HepG2 (cell line): Measurements from ENCODE around the gene SRR. TPM values are rescaled to one million over a fixed set of nuclear protein-coding genes. Genes with fewer than 3 reads are reported as not detected.

ENCODE experiments used
- CREBL2 ChIP-seq: sonication (generic); formaldehyde crosslinking; IDR thresholded peaks from 2 replicates; pipeline ENCODE4 v1.8.1; 2023; ENCODE audit warnings: missing genetic modification reagents, mild to moderate bottlenecking, borderline replicate concordance
- FUBP1 ChIP-seq: sonication (generic); formaldehyde crosslinking; IDR thresholded peaks from 2 replicates; pipeline ENCODE4 v1.5.1; 2020; ENCODE audit warnings: missing genetic modification reagents, mild to moderate bottlenecking, borderline replicate concordance
- HOMEZ ChIP-seq: IDR thresholded peaks from 2 replicates; pipeline ENCODE4 v1.6.1; 2016; ENCODE audit warnings: low read depth
- KLF13 ChIP-seq: sonication (generic); formaldehyde crosslinking; IDR thresholded peaks from 2 replicates; pipeline ENCODE4 v1.4.0; 2020; ENCODE audit warnings: mild to moderate bottlenecking, missing genetic modification reagents
- KLF15 ChIP-seq: sonication (generic); formaldehyde crosslinking; IDR thresholded peaks from 2 replicates; pipeline ENCODE4 v1.8.1; 2023; ENCODE audit warnings: borderline replicate concordance, mild to moderate bottlenecking, inconsistent platforms, missing genetic modification reagents, mixed read lengths
- PPARG ChIP-seq: conservative IDR thresholded peaks from 2 replicates; pipeline ENCODE4 v1.6.1; 2016; ENCODE audit warnings: missing biosample characterization, missing genetic modification reagents
- REXO4 ChIP-seq: sonication (generic); formaldehyde crosslinking; IDR thresholded peaks from 2 replicates; pipeline ENCODE4 v1.8.0; 2022; ENCODE audit warnings: missing genetic modification reagents, mild to moderate bottlenecking, borderline replicate concordance
- SOX6 ChIP-seq, 2 experiments: fragments of 450-650 bp in 1 of 2; sonication (generic) in 1 of 2; formaldehyde crosslinking in 1 of 2; IDR thresholded peaks; 2 replicates each; pipeline versions ENCODE4 v1.4.0 to v1.6.1; 2017 to 2020; ENCODE audit warnings: antibody characterized with exemption in 1 of 2, mild to moderate bottlenecking in 1 of 2, missing genetic modification reagents in 1 of 2
- STAG1 ChIP-seq: sonication (generic); formaldehyde crosslinking; IDR thresholded peaks from 2 replicates; pipeline ENCODE4 v1.4.0; 2020; ENCODE audit warnings: missing genetic modification reagents
- TBP ChIP-seq: sonication (generic); formaldehyde crosslinking; IDR thresholded peaks from 2 replicates; pipeline ENCODE4 v1.5.0; 2020; ENCODE audit warnings: missing genetic modification reagents
- ZBTB44 ChIP-seq: sonication (generic); formaldehyde crosslinking; IDR thresholded peaks from 2 replicates; pipeline ENCODE4 v1.4.0; 2020; ENCODE audit warnings: missing genetic modification reagents
- ZNF333 ChIP-seq: sonication (generic); formaldehyde crosslinking; IDR thresholded peaks from 2 replicates; pipeline ENCODE4 v1.4.0; 2020; ENCODE audit warnings: mild to moderate bottlenecking, missing genetic modification reagents, borderline replicate concordance
- ZNF44 ChIP-seq: sonication (generic); formaldehyde crosslinking; IDR thresholded peaks from 2 replicates; pipeline ENCODE4 v1.5.1; 2020; ENCODE audit warnings: mild to moderate bottlenecking, missing genetic modification reagents
- ZNF883 ChIP-seq: sonication (generic); formaldehyde crosslinking; IDR thresholded peaks from 2 replicates; pipeline ENCODE4 v1.5.1; 2020; ENCODE audit warnings: mild to moderate bottlenecking, missing genetic modification reagents; ENCODE audit errors: not compliant biosample characterization
- polyA plus RNA-seq, 8 experiments: library from polyadenylated mRNA; depleted of rRNA in 3 of 8; stranded (reverse) in 7 of 8; unstranded in 1 of 8; fragments of >200 nt; fragmentation: Illumina TruSeq in 4 of 8; extraction: Trizol in 4 of 8; gene quantifications; 2 replicates each; pipeline versions ENCODE4 v1.2.1 to v1.2.3, GENCODE V29; 2011 to 2016; ENCODE audit warnings: low read depth in 4 of 8, missing spikeins in 1 of 8, mixed read lengths in 1 of 8; ENCODE audit not compliant: insufficient read depth in 1 of 8
- total RNA-seq, 5 experiments: library from RNA; depleted of rRNA; stranded (reverse); fragments of >200 nt; fragmentation: Illumina TruSeq; extraction: Trizol; gene quantifications; 2 replicates each; pipeline ENCODE4 v1.2.3, GENCODE V29; 2016; ENCODE audit warnings: low read depth in 1 of 5
- TF ChIP-seq, protein P1 (sequence below): sonication (generic); formaldehyde crosslinking; IDR thresholded peaks from 2 replicates; pipeline ENCODE4 v1.4.0; 2020; ENCODE audit warnings: mild to moderate bottlenecking, missing genetic modification reagents, borderline replicate concordance
- TF ChIP-seq, protein P2 (sequence below): sonication (generic); formaldehyde crosslinking; IDR thresholded peaks from 2 replicates; pipeline ENCODE4 v1.4.0; 2020; ENCODE audit warnings: mild to moderate bottlenecking, missing genetic modification reagents

Gene SRR
- total and polyA plus RNA-seq, 2 of the 13 experiments (the other 11 are each of a cell fraction or from before 2014, with no cell fraction given): 3.6 to 7.8 TPM

- TF ChIP-seq, protein P1, sequence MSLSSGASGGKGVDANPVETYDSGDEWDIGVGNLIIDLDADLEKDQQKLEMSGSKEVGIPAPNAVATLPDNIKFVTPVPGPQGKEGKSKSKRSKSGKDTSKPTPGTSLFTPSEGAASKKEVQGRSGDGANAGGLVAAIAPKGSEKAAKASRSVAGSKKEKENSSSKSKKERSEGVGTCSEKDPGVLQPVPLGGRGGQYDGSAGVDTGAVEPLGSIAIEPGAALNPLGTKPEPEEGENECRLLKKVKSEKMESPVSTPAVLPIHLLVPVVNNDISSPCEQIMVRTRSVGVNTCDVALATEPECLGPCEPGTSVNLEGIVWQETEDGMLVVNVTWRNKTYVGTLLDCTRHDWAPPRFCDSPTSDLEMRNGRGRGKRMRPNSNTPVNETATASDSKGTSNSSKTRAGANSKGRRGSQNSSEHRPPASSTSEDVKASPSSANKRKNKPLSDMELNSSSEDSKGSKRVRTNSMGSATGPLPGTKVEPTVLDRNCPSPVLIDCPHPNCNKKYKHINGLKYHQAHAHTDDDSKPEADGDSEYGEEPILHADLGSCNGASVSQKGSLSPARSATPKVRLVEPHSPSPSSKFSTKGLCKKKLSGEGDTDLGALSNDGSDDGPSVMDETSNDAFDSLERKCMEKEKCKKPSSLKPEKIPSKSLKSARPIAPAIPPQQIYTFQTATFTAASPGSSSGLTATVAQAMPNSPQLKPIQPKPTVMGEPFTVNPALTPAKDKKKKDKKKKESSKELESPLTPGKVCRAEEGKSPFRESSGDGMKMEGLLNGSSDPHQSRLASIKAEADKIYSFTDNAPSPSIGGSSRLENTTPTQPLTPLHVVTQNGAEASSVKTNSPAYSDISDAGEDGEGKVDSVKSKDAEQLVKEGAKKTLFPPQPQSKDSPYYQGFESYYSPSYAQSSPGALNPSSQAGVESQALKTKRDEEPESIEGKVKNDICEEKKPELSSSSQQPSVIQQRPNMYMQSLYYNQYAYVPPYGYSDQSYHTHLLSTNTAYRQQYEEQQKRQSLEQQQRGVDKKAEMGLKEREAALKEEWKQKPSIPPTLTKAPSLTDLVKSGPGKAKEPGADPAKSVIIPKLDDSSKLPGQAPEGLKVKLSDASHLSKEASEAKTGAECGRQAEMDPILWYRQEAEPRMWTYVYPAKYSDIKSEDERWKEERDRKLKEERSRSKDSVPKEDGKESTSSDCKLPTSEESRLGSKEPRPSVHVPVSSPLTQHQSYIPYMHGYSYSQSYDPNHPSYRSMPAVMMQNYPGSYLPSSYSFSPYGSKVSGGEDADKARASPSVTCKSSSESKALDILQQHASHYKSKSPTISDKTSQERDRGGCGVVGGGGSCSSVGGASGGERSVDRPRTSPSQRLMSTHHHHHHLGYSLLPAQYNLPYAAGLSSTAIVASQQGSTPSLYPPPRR (CRISPR knock-in tag): peak; percentile 13; the same call in 1 of the 2 replicates
- TF ChIP-seq ZNF44 (CRISPR knock-in tag) (0 out of 2 replicates have a peak, but pooled peaks have one; percentile 25), CREBL2 (peak; percentile 52; the same call in 1 of the 2 replicates), REXO4 (CRISPR knock-in tag) (no peak), SOX6 (IDR thresholded peaks at IDR 0.05) (no peak), SOX6 (CRISPR knock-in tag; IDR thresholded peaks at IDR 0.05) (peak; percentile 42; the same call in 1 of the 2 replicates), PPARG (no peak), TBP (CRISPR knock-in tag) (0 out of 2 replicates have a peak, but pooled peaks have one; percentile 10), ZNF883 (CRISPR knock-in tag) (peak; percentile 56), KLF13 (0 out of 2 replicates have a peak, but pooled peaks have one; percentile 59), STAG1 (CRISPR knock-in tag) (peak; percentile 31; the same call in 1 of the 2 replicates), HOMEZ (CRISPR knock-in tag) (0 out of 2 replicates have a peak, but pooled peaks have one; percentile 17), FUBP1 (0 out of 2 replicates have a peak, but pooled peaks have one; percentile 31), ZBTB44 (CRISPR knock-in tag) (0 out of 2 replicates have a peak, but pooled peaks have one; percentile 23), KLF15 (CRISPR knock-in tag) (peak; percentile 81), ZNF333 (CRISPR knock-in tag) (0 out of 2 replicates have a peak, but pooled peaks have one; percentile 44)
- TF ChIP-seq, protein P2, sequence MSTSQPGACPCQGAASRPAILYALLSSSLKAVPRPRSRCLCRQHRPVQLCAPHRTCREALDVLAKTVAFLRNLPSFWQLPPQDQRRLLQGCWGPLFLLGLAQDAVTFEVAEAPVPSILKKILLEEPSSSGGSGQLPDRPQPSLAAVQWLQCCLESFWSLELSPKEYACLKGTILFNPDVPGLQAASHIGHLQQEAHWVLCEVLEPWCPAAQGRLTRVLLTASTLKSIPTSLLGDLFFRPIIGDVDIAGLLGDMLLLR (CRISPR knock-in tag): peak; percentile 34; the same call in 1 of the 2 replicates
Measured at GRCh38 chr17:2336215-2336851, 32.6 kb downstream of the SRR start, which contains the start of gene TSR1 (continued).
